Activated T-helper 1 cell treated with Interleukin-2 at 50 U/mL for 16 hours (primary cell): ENCODE results near the gene SH3BP2.

Experiments
- DNase-seq: peaks from one replicate; pipeline ENCODE4 v3.0.0-alpha.2; 2020; ENCODE audit warnings: low read depth

SH3BP2 gene

GRCh38 chr4:2803624-2804448 lies 11.0 kb downstream of the SH3BP2 start:
- no peak for DNase-seq

GRCh38 chr4:2804449-2804972 lies 11.6 kb downstream of the SH3BP2 start:
- no peak for DNase-seq

GRCh38 chr4:2804973-2805501 lies 12.2 kb downstream of the SH3BP2 start:
- DNase-seq, result no peak

GRCh38 chr4:2805712-2806389 lies 13.0 kb downstream of the SH3BP2 start:
- DNase-seq, result no peak

GRCh38 chr4:2806390-2807355 lies 13.8 kb downstream of the SH3BP2 start:
- no peak for DNase-seq

GRCh38 chr4:2807571-2807970 lies 14.7 kb downstream of the SH3BP2 start:
- no peak for DNase-seq

GRCh38 chr4:2808001-2808400 lies 15.1 kb downstream of the SH3BP2 start:
- no peak for DNase-seq

- no peak for DNase-seq
Measured at GRCh38 chr4:2809610-2810180, 16.8 kb downstream of the SH3BP2 start.

GRCh38 chr4:2810388-2810787 lies 17.5 kb downstream of the SH3BP2 start:
- no peak for DNase-seq

- DNase-seq, result peak; percentile 54
Measured at GRCh38 chr4:2811830-2812611, 19.1 kb downstream of the SH3BP2 start.

GRCh38 chr4:2812612-2813354 lies 19.9 kb downstream of the SH3BP2 start:
- DNase-seq, result no peak

- DNase-seq, result no peak
Measured at GRCh38 chr4:2813446-2814405, 20.8 kb downstream of the SH3BP2 start.

- DNase-seq, result no peak
Measured at GRCh38 chr4:2814627-2815270, 21.9 kb downstream of the SH3BP2 start.

GRCh38 chr4:2816401-2816954 lies 23.6 kb downstream of the SH3BP2 start:
- no peak for DNase-seq

- DNase-seq, result no peak
Measured at GRCh38 chr4:2817137-2817536, 24.3 kb downstream of the SH3BP2 start.

- peak; percentile 24 for DNase-seq
Measured at GRCh38 chr4:2817701-2818350, 24.9 kb downstream of the SH3BP2 start.

GRCh38 chr4:2818351-2818939 lies 25.6 kb downstream of the SH3BP2 start:
- no peak for DNase-seq
